ENCODE measurements around the gene PAPSS2.

- no peak for TF ChIP-seq CTCF (IDR thresholded peaks at IDR 0.05; ENCODE audit: low read depth, low read length, missing input control)
- TF ChIP-seq JUND (IDR thresholded peaks at IDR 0.05): no peak
- TF ChIP-seq GABPA (IDR thresholded peaks at IDR 0.05 in 1 of 2, conservative IDR thresholded peaks at IDR 0.05 in 1 of 2): no peak
- TF ChIP-seq REST (IDR thresholded peaks at IDR 0.05): no peak
- no peak for TF ChIP-seq RAD21 (IDR thresholded peaks at IDR 0.05)
- TF ChIP-seq HNF4A (conservative IDR thresholded peaks at IDR 0.05): no peak
Measured at GRCh38 chr10:87615856-87616255, 43.8 kb upstream of the PAPSS2 start.

Data from liver (tissue), 3 donors.